NCI-H345 (cell line): Measurements from ENCODE around the gene DEDD2.
"Not testable (repeated sequence)": the region's sequence is repeated elsewhere in the genome, so short reads cannot be mapped to it uniquely, and the experiment has no call there.

ENCODE experiments used
- DNase-seq: peaks from one replicate; lab custom pipeline; 2025; lab: John Stamatoyannopoulos, UW

The DEDD2 gene, protein sequence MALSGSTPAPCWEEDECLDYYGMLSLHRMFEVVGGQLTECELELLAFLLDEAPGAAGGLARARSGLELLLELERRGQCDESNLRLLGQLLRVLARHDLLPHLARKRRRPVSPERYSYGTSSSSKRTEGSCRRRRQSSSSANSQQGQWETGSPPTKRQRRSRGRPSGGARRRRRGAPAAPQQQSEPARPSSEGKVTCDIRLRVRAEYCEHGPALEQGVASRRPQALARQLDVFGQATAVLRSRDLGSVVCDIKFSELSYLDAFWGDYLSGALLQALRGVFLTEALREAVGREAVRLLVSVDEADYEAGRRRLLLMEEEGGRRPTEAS

DNA sequence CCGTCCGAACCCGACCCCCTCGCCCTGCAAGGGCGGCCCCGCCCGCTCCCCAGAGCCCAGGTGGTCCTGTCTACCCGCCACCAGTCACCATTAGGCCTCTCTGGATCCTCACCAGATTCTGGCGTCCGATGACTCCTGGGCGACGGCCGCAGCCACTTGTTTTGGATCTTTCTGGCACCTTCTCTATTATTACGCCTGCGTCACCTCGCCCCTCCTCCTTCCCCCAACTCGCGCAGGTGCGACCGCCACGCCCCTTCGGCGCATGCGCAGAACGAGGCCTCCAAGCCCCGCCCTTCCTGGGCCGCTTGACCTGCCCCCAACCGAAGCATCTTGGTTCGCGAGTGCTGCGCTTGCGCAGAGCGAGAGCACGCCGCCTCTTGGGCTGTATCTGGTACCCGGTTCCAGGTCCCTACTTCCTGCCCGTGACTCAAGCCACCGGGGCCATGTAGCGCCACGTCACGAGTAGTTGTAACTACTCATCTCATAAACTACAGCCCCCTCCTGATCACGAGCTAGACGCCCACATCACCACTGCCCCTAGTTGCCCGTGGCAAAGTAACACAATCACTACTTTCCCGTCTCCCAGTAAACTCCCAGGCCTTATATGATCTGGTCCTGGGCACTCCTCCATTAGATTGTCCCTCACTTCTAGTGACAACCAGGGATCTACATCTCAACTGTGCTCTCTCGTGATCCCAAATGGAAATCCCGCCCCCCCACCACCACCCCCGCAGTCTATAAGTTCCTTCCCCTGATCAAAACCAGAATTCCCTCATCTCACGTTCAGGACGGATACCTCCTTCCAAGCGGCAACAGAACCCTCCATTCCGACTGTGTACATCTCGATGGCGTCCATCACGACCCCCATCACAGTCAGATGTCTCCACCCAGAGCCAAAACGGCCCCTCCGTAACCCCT lies at the start of gene DEDD2:
Gene DEDD2 (minus strand): TSS at position 158 of the 918 bp plus-strand sequence. CDS start 670 bp downstream, outside the sequence.
- peak; percentile 93 for DNase-seq

DNA sequence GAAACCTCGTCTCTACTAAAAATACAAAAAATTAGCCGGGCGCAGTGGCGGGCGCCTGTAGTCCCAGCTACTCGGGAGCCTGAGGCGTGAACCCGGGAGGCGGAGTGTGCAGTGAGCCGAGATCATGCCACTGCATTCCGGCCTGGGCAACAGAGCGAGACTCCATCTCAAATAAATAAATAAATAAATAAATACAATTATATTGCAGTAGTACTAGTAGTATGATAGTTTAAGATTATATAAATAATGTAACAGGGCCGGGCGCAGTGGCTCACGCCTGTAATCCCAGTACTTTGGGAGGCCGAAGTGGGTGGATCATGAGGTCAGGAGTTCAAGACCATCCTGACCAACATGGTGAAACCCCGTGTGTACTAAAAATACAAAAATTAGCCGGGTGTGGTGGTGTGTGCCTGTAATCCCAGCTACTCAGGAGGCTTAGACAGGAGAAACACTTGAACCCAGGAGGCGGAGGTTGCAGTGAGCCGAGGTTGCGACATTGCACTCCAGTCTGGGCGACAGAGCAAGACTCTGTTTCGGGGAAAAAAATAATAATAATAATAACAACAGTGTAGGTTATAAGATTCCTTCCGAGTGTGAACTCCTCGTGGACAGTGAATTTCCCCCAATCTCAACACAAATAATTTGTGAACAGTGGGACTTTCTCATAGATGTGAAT lies 49.6 kb upstream of the DEDD2 start:
- not testable (repeated sequence) for DNase-seq

DNA sequence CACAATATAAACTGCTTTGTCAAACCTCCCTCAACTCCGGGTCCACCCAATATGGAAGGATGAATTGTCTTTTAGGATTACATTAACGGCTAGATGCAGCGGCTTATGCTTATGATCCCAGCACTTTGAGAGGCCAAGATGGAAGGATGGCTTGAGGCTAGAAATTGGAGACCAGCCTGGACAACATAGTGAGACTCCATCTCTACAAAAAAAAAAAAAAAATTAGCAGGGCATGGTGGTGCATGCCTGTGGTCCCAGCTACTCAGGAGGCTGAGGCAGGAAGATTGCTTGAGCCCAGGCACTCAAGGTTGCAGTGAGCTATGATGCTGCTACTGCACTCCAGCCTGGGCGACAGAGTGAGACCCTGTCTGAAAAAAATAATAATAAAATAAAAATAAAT lies 48.6 kb upstream of the DEDD2 start:
- not testable (repeated sequence) for DNase-seq

DNA sequence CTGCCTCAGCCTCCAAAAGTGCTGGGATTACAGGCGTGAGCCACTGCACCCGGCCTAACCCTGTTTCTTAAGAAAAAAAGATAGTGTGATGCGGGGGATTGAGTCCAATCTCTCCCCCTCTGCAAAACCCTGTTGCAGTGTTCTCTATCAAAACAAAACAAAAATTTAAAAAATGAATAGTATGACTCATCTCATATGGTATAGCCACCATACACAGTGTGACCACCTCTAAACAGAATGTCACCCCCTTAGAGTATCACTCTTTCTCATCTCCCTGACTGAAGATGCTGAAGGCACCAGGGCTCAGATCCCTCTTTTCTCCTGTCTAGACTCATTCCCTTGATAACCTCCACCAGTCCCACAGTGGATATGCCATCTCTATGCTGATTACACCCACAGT lies 44.3 kb upstream of the DEDD2 start:
- no peak for DNase-seq

DNA sequence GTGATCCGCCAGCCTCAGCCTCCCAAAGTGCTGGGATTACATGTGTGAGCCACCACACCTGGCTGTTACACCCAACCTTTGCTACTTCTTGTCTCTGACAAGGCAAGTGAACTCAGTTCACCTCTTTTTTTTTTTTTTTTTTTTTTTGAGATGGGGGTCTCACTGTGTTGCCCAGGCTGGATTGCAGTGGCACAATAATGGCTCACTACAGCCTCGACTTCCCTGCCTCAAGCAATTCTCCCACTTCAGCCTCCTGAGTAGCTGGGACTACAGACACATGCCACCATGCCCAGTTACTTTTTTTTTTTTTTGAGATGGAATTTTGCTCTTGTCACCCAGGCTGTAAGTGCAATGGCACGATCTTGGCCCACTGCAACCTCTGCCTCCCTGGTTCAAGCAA lies 40.4 kb upstream of the DEDD2 start:
- DNase-seq: not testable (repeated sequence)

DNA sequence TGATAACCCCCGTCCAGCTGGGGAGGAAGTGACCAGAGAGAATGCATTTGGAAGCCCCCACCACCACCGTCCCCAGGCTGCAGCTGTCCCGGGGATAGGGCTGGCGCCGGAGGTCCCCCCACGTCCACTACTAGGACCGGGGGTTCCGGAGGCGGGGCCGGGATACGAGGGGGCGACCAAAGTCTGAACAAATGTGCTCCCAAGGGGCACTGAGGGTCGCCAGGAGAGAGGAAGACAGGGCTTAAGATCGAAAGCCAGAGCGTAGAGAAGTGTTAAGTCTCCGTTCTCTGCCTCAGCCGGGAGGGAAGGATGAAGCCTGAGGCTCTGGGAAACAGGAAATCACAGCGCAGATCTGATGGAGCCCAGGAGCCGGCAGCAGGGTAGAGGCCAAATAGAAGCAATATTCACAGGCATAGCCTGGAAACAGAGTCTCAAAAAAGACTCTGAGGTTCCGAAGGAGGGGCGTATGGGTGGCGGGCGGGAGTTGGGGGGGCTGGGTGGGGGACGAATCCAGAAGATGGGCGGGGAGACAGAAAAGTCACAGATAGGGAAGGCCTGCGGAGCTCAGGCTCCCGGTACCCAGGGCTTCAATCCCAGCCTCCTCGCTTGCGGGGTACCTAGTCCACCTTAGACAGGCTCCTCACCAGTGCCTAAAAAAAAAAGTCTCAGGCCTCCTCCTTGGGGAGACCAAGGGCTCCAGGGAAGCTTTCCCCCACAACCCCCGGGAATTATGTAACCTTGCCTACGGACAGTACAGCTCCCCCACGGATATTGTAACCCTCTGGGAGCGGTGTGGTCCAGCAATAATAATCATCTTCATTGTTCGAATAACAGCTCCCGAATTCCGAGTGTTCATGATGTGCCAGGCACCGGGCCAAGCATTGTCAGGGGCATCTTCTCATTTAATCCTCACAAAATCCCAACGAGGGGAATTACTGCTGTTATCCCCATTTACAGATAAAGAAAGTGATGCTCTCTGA lies 38.6 kb upstream of the DEDD2 start:
- no peak for DNase-seq

DNA sequence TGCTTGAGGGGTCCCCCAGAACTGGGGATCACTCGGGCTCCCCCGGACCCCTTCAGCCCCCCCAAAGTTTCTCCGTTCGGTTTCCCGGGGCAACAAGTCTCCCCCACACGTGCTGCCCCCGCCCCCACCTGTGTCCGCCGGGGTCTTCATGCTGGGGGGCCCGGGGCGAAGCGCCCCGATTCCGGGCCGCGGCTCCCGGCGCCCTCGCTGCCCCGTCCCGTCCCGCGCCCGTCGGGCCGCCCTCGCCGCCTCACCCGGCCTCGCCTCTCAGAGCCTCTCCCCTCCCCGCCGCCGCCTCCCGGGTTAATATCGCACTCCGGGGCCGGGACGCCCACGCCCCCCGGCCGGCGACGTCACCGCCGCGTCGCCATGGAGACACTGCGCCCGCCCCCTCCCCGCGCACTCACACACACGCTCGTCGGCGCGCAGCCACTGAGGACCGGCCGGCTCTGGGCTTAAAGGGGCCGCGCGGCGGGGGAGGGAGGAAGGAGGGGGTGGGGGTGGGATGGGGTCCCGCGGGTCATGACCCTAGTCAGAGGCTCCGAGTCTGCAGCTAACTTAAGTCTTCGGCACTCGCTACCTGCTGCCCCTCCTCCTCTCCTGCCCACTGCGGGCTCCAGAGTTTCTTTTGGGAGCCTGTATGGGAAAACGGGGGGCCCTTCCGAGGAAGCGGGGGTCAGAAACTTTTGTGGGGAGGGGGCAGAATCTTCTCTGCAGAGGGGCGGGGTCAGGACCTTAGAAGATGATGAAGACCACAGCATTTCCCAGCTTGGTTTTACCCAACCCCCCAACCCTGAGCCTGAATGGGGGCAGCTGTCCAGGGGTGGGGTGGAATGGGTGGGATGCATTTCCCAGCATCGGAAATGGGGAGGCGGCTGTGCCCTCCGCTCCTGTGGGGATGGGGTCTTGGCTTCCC lies 37.6 kb upstream of the DEDD2 start, which contains the start of gene ERF:
Gene ERF (minus strand): TSS at position 279 of the 916 bp plus-strand sequence. CDS start 129 bp downstream, at position 150.
- DNase-seq: peak; percentile 83

DNA sequence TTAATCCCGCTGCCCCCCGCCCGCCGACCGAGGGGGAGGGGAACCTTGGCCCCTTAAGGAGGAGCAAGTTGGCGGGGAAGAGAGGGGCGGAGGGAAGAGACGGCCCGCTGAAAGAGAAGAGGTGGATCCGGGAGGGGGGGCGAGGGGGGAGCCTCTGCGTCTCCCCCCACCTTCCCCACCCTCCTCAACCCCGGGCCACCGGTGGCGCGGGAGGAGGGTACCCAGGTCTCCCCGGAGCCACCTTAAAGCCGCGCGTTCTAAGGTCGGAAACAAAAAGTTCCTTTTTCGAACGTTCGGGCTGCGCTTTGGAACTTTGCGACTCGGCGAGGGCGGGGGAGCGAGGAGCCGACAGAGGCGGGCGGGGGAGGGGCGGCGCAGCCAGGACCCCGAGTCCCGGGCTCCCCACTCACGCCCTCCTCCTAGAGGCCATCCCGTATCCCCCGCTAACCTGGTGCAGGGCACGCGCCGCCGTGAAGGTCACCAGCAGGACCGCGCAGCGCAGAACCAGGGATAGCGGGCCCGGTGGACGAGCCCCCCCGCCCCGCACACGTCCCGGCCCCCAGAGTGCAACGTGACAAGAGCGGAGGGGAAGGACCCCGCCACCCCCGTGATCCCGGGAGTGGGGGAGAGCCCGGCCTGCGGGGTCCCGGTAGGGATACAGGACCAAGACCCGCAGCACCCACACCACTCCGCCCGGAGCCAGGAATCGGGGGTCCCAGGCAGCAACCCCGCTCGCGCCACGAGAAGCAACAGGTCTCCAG lies 36.8 kb upstream of the DEDD2 start:
- DNase-seq: no peak

DNA sequence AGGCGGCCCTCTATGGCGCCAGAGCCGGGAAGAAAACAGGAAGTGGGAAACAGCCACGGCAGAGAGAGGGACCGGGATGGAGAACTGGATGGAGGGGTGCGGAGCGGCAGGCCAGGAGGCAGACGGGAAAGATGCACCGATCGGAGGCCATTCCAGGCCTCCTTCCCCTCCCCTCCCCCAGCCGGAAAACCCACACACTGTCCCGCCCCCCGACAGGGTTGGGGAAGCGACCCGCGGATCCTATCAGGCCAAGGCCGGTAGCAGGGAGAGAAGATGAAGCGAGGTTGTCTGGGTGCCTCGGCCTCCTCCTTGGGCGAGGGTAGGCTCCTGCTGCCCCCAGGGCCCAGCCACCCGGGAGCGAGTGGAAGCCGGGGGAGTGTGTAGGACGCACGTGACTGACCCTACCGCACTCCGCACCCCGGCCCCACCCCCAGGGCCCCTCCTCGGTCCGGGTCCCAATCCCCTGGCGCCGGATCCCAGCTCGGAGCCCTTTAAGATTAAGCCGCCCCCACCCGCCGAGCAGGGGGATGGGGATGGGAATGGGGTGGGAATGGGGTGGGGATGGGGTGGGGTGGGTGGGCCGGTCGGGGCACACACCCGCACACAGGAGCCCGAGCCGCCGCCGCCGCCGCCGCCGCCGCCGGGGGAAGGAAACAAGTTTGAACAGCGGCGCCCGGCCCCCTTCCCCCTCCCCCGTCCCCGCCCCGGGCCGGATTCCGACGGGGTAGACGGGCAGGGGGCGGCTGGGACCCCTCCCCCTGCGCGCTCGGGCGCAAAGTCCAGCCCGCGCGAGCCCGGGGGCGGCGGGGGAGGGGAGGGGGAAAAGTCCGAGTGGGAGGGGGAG lies 36.0 kb upstream of the DEDD2 start:
- DNase-seq: no peak

DNA sequence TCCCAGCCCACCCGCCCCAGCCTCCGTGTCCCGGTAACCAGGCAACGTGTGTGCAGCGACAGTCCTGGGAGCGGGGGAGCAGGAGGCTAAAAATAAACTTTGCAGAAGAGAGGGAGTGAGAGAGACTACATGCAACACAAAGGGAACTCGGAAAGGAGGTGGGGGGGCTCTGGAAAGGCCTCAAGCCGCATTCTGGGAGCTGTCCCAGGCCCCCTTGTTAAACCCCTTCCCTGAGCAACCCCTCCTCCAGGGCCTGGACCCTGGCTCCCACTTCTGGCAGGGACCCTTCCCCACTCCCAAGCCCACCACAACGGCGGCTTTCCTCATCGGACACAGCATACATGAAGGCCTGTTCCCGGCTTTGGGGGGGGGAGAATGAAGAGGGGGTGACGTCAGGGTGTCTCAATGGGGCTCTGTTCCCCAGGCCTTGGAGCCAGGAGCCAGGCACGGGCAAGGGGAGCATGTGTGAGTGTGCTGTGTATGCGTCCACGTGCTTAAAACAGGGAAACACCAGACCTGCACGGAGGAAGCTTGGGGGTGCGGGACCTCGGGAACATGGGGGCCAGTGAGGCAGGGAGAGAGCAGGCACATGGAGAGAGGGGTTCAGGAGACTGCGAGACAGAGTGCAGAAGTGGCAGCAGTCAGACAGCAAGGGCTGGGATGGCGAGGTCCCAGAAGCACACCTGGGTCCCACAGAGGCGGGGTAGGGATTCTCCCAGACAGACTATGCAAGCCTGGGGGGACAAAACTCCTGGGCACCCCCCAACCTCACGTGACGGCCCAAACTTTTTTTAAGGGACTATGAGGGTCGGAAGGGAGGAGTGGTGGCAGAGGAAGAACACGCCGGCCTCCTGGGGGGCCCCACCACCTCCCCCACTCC lies 35.1 kb upstream of the DEDD2 start:
- DNase-seq: no peak

DNA sequence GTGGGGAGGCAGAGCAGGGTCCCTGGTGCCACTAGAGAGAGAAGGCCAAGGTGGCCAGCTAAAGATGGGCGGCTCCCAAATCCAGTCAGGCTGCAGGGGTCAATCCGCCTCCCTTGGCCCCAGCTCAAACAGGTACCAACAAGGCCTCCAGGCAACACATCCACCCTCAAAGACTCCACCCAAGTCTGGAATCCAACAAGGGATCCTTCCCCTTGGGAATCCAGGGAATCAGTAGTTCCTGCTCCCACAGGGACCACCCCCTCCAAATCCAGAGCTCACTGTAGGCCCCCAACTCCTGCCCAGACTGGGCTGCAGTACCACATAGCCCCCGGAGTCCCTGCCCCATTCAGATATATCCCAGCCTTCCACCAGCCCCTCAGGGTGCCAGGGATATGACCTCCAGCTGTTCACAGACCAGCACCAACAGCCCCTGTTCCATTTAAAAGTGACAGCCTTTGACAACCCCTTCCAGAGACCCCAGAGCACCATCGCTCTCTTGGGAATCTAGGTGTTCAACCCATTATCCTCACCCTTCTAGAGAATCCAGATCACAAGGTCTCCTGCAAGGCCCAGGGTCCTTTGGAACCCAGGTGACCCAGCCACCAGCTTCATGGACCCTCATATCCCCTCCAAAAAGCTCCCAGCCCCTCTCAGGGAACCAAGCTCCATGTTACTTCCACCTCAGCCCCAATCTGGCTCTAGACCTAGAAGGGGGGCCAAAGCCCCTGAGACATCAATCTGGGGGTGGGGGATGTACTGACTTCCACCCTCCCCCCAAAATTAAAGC lies 34.3 kb upstream of the DEDD2 start:
- DNase-seq: no peak

DNA sequence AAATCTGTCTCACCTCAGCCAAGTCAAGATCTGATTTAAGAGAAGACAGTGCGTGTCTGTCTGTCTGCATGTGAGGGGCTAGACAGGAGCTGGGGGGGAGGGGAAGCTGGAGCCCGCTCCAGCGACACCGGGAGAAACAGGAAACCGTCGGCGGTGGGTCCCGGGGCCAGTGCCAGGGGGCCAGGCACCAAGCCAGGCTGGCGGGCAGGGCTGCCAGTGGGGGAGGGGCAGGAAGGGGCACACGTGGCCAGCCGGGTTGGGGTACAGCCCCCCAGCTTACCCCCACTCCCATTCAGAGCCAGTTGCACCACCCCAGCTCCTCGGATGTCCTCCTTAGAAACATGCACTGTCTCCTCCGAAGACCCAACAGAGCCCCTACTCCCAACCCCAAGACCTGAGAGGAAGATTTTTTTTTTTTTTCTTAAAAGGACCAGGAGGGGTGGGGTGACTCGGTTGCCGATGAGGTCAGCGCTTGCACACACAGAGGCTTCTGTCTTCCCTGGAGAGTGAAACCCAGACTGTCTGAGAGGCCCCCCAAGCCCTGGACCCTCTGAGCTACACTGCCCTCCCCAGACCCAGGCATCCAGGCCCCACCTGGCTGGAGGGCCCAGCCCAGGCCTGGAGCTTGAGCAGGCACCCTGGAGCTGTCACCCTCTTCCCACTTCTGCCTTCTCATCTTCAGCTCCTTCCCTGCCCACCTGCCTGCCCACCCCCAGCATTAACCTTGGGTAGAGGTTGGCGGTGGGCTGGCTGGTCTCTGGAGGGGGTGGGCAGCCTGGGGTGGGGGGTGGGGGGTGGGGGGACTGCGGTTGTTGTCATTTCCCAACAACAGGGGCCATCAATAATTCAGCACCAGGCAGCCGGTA lies 33.4 kb upstream of the DEDD2 start:
- DNase-seq: no peak

DNA sequence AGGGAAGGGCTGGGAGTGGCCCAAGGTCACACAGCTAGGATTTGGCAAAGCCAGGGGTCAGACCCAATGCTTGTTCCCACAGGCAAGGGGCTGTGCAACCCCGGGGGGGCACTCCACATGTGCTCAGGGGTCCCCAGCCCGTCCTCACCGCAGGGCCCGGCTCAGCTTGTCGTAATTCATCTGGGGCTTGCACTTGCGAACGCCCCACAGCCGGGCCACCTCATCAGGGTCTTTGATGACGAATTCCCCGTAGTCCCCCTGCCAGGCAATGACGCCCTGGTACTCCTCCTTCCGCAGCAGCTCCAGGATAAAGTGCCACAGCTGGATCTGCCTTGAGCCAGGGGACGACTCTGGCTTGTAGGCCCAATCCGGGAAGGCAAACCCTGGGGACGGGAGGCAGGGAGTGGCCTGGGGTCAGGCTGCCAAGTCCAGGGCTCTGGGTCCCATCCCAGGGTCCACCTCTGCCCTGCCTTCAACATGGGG lies 32.7 kb upstream of the DEDD2 start:
- no peak for DNase-seq

DNA sequence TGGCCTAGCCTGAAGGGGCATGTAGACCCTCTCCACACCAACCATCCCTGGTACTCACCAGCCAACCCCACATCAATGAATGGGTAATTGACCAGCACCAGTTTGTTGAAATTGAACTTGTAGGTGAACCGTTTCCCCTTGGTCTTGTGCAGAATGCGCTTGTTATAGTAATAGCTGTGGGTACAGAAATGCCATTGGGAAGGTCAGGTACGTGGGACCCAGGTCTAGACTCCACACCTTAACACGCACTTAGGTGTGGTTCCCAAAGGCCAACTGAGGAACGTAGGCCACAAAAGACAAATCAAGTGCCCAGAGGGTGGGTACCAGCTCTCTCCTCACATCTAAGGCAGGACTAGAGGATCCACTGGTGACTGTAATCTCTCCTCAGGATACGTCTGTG lies 32.3 kb upstream of the DEDD2 start:
- DNase-seq: no peak

DNA sequence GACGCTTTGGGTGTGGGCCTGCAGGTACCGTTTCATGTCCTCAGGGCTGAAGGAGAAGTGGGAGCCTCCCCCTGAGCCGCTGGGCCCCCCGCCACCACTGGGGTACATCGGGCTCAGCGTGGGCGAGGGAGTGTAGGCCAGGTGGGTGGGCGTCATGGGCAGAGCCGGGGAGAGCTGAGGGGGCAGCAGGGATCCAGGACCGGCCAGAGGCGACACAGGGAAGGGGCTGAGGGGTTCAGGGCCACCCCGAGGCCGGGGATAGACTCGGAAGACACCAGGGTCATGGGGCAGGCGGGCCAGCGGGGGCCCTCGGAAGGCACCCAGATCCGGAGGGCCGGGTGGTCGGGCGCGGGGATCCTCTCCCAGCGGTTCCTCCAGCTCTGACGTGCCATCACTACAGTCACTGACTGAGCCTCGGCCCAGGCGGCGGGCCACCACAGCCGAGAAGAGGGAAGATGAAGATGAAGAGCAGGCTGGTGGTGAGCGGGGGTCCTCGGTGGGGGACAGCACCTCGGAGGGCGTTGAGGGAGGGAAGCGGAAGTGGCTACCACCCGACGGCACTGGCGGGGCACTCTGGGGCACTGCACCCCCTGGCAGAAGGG lies 31.8 kb upstream of the DEDD2 start:
- DNase-seq: no peak
